Measurements from ENCODE around the gene TRAP1.
A peak's percentile ranks its signal among the peaks of the same experiment; 100 is the strongest.
"Not testable (repeated sequence)": the region's sequence is repeated elsewhere in the genome, so short reads cannot be mapped to it uniquely, and the experiment has no call there.

Gene TRAP1

GRCh38 chr16:3714378-3714777 is 2.9 kb downstream of the TRAP1 start:
- DNase-seq: not testable (repeated sequence)

GRCh38 chr16:3713587-3714242 is 3.6 kb downstream of the TRAP1 start:
- no peak for DNase-seq

GRCh38 chr16:3712861-3713372 is 4.4 kb downstream of the TRAP1 start:
- no peak for DNase-seq

- no peak for DNase-seq
Measured at GRCh38 chr16:3706253-3707012, 10.9 kb downstream of the TRAP1 start.

- DNase-seq: no peak
Measured at GRCh38 chr16:3702082-3702481, 15.2 kb downstream of the TRAP1 start.

GRCh38 chr16:3701531-3701930 is 15.8 kb downstream of the TRAP1 start:
- no peak for DNase-seq

GRCh38 chr16:3698941-3699340 is 18.4 kb downstream of the TRAP1 start:
- no peak for DNase-seq

- no peak for DNase-seq
Measured at GRCh38 chr16:3696425-3697218, 20.7 kb downstream of the TRAP1 start.

DNA sequence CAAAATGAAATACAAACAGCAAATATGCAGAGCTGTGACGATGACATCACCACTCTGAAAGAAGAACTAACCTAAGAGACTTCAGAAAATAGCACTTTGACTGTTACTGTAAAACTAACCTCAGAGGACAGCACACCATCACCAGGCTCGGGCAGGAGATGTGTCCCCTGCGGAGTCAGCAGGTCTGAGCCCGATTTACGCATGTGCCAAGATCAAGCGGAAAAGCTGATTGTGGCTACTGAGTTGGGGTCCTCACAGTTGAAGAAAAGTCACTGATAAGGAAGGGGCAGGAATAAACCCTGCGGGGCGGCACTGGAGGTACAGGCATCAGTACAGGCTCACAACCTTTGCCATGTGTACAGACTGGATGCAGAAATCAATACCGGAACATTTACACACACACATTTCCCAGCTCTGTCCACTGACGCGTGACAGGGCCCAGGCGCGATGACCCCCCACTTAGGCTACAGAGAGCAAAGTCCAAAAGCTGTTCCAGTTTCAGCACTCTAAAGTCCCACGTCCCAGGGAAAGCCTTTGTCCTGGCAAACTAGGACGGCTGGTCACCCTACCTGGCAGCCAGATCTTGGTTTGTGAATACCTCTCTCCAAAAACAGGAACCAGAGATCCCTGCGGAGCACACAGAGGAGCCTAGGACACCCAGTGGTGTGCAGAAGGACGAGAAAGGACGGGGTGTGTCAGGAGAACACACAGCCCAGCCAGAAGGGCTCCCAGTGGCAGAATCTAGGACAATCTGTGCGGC is 21.5 kb downstream of the TRAP1 start:
- DNase-seq: peak; percentile 20

DNA sequence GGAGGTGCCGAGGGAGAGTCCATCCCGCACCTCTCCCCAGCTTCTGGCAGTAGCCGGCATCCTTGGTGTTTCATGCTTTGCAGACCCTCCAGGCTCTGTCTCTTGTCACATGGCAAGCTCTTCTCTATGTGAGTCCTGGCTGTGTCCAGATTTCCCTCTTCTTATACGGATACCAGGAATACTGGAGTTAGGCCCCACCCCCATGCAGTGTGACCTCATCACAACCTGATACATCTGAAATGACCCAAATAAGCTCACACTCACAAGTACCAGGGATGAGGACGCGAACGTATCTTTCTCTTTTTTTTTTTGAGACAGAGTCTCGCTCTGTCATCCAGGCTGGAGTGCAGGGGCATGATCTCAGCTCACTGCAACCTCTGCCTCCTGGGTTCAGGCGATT is 23.3 kb downstream of the TRAP1 start:
- DNase-seq: no peak

DNA sequence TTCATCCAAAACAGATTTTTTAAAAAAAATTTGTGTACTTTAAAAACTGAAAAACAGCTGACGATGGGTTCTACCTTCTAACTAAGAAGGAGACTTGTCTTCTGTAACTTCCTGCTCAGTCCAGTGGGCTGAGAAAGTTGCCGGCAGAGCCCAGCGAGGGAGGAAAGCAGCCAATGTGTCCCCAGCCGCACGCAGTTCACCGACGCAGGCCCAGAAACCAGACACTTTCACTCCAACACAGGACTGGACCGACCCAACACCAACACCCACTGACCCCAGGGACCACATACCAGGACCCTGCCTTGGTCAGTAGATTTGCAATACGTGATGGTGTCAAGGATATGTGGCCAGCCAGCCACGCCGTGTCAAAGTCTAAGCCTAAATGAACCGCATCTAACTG is 25.6 kb downstream of the TRAP1 start:
- DNase-seq: no peak

- no peak for DNase-seq
Measured at GRCh38 chr16:3690980-3691720, 26.2 kb downstream of the TRAP1 start.

GRCh38 chr16:3690470-3690928 is 26.8 kb downstream of the TRAP1 start:
- DNase-seq: peak; percentile 72

- no peak for DNase-seq
Measured at GRCh38 chr16:3689731-3690130, 27.6 kb downstream of the TRAP1 start.

GRCh38 chr16:3687792-3688191 is 29.5 kb downstream of the TRAP1 start:
- no peak for DNase-seq

- DNase-seq: no peak
Measured at GRCh38 chr16:3687021-3687420, 30.3 kb downstream of the TRAP1 start.

- DNase-seq: no peak
Measured at GRCh38 chr16:3681206-3681605, 36.1 kb downstream of the TRAP1 start.

- no peak for DNase-seq
Measured at GRCh38 chr16:3677994-3678393, 39.3 kb downstream of the TRAP1 start.

DNA sequence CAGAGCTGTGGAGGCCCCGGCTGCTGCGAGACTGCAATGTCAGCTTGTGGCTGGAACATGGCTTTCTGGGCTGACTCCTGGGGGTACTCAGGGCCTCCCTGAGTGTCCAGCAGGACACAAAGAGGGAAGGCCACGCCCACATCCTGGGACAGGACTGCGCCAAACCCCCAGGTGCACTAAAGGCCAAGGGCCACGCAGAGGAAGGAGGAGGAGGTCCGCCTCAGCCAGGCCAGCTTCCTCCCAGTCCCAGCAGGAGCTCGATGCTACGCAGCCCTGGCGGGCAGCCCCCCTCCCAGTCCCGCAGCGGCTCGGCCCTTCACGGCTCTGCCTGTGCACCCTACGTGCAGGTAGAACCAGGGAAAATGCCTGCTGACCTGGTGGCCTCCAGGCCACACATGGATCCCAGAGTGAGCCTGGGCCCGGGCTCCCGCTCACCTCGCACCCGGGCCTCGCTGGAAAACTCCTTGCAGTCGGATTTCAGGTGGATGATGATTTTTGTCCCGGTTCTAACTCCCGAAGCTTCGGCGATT is 41.7 kb downstream of the TRAP1 start:
- no peak for DNase-seq

GRCh38 chr16:3674513-3675295 is 42.6 kb downstream of the TRAP1 start:
- no peak for DNase-seq

All from right kidney (tissue), 1 donor.